ENCODE data around the gene FSHR. TPM values are rescaled to one million over a fixed set of nuclear protein-coding genes. Genes with fewer than 3 reads are reported as not detected.

FSHR gene
- total and polyA plus RNA-seq, 9 donors: 0.22 to 4.0 (median 1.8) TPM

- no peaks in the 10 kb centered on the region for H3K9me3 ChIP-seq
- intact Hi-C loops (cut with DNase I): no loop called here
- 76 to 87% (median 84%) methylated on average over 1 of the region's 1 CpG for WGBS, 3 donors
- TF ChIP-seq EP300 (IDR thresholded peaks at IDR 0.05) (no peak), CTCF (IDR thresholded peaks at IDR 0.05) (no peak), POLR2A (IDR thresholded peaks at IDR 0.05) (no peak)
- no peak overlapping the region for H3K4me3 ChIP-seq
- H3K27ac ChIP-seq: no peak overlapping the region
- H3K27me3 ChIP-seq: no peaks in the 10 kb centered on the region
- H3K36me3 ChIP-seq: no peaks in the 10 kb centered on the region
- DNase-seq: no peak
- peaks cover 3% of the 10 kb centered on the region for H3K4me1 ChIP-seq (ENCODE audit: insufficient read depth)
Measured at GRCh38 chr2:49049161-49049560, 105.2 kb downstream of the FSHR start.

GRCh38 chr2:49045083-49045482 lies 109.2 kb downstream of the FSHR start:
- Histone ChIP-seq H3K36me3 (no peaks in the 10 kb centered on the region), H3K27ac (no peak overlapping the region), H3K9me3 (no peaks in the 10 kb centered on the region), H3K4me1 (ENCODE audit: insufficient read depth) (peaks cover 3% of the 10 kb centered on the region), H3K4me3 (no peak overlapping the region), H3K27me3 (no peaks in the 10 kb centered on the region)
- no peak for DNase-seq
- TF ChIP-seq POLR2A (IDR thresholded peaks at IDR 0.05): no peak
- TF ChIP-seq CTCF (IDR thresholded peaks at IDR 0.05): no peak
- no peak for TF ChIP-seq EP300 (IDR thresholded peaks at IDR 0.05)
- 60 to 79% (median 77%) methylated on average over 1 of the region's 1 CpG for WGBS, 3 donors
- intact Hi-C loops (cut with DNase I): no loop called here

- no peak for TF ChIP-seq CTCF (IDR thresholded peaks at IDR 0.05)
- TF ChIP-seq EP300 (IDR thresholded peaks at IDR 0.05): no peak
- TF ChIP-seq POLR2A (IDR thresholded peaks at IDR 0.05): no peak
- 13 to 31% (median 21%) methylated on average over 1 of the region's 1 CpG for WGBS, 3 donors
- no peaks in the 10 kb centered on the region for H3K27me3 ChIP-seq
Measured at GRCh38 chr2:49044350-49045079, 109.8 kb downstream of the FSHR start.

GRCh38 chr2:49043405-49043982 lies 110.8 kb downstream of the FSHR start:
- intact Hi-C loops (cut with DNase I): no loop called here
- no peak for DNase-seq
- no peaks in the 10 kb centered on the region for H3K36me3 ChIP-seq
- H3K9me3 ChIP-seq: no peaks in the 10 kb centered on the region
- peaks cover 3% of the 10 kb centered on the region for H3K4me1 ChIP-seq (ENCODE audit: insufficient read depth)
- H3K27ac ChIP-seq: no peak overlapping the region
- no peak overlapping the region for H3K4me3 ChIP-seq
- TF ChIP-seq POLR2A (IDR thresholded peaks at IDR 0.05): no peak
- no peak for TF ChIP-seq CTCF (IDR thresholded peaks at IDR 0.05)
- no peak for TF ChIP-seq EP300 (IDR thresholded peaks at IDR 0.05)
- H3K27me3 ChIP-seq: no peaks in the 10 kb centered on the region
- 72 to 84% (median 78%) methylated on average over 5 of the region's 5 CpGs for WGBS, 3 donors

More at GRCh38 chr2:49044350-49045079, 109.8 kb downstream of the FSHR start:
- peaks cover 3% of the 10 kb centered on the region for H3K4me1 ChIP-seq (ENCODE audit: insufficient read depth)
- H3K9me3 ChIP-seq: no peaks in the 10 kb centered on the region
- intact Hi-C loops (cut with DNase I): no loop called here
- no peak overlapping the region for H3K4me3 ChIP-seq
- H3K27ac ChIP-seq: no peak overlapping the region
- no peaks in the 10 kb centered on the region for H3K36me3 ChIP-seq
- no peak for DNase-seq
